ENCODE results near the gene FNDC3B.

Gene FNDC3B

DNA sequence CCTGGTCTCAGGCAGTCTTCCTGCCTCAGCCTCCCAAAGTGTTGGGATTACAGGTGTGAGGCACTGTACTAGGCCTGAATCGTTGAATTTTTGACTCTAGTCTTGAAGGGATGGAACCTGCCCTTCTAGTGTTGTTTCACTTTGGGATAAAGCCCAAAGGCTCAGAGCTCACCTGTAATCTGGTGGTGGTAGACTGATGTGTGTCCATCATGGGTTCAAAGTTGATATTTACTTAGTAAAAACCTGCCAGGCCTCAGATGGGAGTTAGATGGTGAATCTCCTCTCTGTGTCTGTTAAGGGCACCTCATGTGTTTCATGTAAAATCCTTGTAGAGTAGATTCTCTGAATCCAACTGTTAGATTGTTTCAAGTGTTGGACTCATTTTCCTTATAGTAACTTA lies 41.1 kb downstream of the FNDC3B start:
- H3K4me3 ChIP-seq (ENCODE audit: low read depth, low read length): no peak overlapping the region
- no peak for DNase-seq (ENCODE audit: low read depth)
- TF ChIP-seq, protein P1, sequence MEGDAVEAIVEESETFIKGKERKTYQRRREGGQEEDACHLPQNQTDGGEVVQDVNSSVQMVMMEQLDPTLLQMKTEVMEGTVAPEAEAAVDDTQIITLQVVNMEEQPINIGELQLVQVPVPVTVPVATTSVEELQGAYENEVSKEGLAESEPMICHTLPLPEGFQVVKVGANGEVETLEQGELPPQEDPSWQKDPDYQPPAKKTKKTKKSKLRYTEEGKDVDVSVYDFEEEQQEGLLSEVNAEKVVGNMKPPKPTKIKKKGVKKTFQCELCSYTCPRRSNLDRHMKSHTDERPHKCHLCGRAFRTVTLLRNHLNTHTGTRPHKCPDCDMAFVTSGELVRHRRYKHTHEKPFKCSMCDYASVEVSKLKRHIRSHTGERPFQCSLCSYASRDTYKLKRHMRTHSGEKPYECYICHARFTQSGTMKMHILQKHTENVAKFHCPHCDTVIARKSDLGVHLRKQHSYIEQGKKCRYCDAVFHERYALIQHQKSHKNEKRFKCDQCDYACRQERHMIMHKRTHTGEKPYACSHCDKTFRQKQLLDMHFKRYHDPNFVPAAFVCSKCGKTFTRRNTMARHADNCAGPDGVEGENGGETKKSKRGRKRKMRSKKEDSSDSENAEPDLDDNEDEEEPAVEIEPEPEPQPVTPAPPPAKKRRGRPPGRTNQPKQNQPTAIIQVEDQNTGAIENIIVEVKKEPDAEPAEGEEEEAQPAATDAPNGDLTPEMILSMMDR (IDR thresholded peaks at IDR 0.05; ENCODE audit: low read depth, low read length): no peak
- no peak for TF ChIP-seq POLR2A (IDR thresholded peaks at IDR 0.05; ENCODE audit: extremely low read depth, insufficient read length)
- TF ChIP-seq MYC (IDR thresholded peaks at IDR 0.05; ENCODE audit: low read depth, low read length): no peak
- TF ChIP-seq, protein P2, sequence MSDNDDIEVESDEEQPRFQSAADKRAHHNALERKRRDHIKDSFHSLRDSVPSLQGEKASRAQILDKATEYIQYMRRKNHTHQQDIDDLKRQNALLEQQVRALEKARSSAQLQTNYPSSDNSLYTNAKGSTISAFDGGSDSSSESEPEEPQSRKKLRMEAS (IDR thresholded peaks at IDR 0.05; ENCODE audit: low read depth, low read length): no peak

DNA sequence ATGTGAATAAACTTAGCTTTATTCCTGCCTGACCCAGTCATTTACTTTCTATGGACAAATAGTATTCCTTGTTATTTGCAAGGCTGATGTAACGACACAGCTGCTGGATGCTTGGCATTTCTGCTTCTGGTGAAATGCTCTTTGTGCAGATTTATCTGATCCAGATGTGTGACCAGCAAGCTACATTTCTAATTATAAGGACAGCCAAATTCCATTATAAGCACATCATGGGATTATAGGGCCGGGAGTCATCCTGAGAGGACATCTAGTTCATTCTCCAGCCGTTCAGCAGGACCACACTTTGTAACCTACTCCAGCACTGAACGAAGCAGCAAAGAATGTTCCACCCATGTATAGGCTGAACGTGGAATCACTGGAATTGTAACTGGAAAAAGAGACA lies 42.9 kb downstream of the FNDC3B start:
- TF ChIP-seq, protein P2 (IDR thresholded peaks at IDR 0.05; ENCODE audit: low read depth, low read length): no peak
- TF ChIP-seq MYC (IDR thresholded peaks at IDR 0.05; ENCODE audit: low read depth, low read length) (no peak), POLR2A (IDR thresholded peaks at IDR 0.05; ENCODE audit: extremely low read depth, insufficient read length) (no peak)
- TF ChIP-seq, protein P1 (IDR thresholded peaks at IDR 0.05; ENCODE audit: low read depth, low read length): no peak
- no peak overlapping the region for H3K4me3 ChIP-seq (ENCODE audit: low read depth, low read length)
- DNase-seq (ENCODE audit: low read depth): no peak

DNA sequence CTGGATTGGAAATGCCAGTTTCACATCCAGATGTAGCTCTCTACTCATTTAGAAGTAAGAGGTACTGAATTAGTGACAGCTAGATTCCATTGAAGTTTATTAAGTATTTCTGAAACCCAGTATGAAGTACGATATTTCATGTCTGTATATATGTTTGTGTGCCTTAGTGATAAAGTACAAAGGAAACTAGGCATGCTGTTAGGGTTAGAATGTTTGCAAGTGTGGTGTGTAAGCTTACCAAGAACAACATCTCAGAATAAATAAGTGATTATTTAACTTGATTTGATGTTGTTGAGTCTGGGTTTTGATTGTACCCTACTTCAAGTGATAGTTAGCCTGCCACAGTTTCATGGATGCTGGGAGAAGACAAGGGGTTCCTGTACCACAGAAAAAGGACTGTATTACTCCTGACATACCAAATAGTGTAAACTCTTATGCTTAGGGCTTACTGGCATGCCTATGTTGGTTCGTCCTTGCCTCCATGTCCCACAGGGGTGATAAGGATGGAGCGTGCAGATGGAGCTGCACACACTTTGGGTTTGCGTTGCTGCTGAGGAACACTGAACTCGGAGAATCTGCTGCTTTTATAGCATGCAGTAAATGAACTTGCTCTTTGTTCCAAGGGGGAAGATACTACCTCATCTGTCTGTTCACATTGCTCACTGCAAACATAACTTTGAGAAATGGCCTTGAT lies 43.6 kb downstream of the FNDC3B start:
- no peak for TF ChIP-seq MYC (IDR thresholded peaks at IDR 0.05; ENCODE audit: low read depth, low read length)
- TF ChIP-seq, protein P1 (IDR thresholded peaks at IDR 0.05; ENCODE audit: low read depth, low read length): no peak
- TF ChIP-seq POLR2A (IDR thresholded peaks at IDR 0.05; ENCODE audit: extremely low read depth, insufficient read length): no peak
- TF ChIP-seq, protein P2 (IDR thresholded peaks at IDR 0.05; ENCODE audit: low read depth, low read length): no peak
- DNase-seq (ENCODE audit: low read depth): no peak
- H3K4me3 ChIP-seq (ENCODE audit: low read depth, low read length): no peak overlapping the region

DNA sequence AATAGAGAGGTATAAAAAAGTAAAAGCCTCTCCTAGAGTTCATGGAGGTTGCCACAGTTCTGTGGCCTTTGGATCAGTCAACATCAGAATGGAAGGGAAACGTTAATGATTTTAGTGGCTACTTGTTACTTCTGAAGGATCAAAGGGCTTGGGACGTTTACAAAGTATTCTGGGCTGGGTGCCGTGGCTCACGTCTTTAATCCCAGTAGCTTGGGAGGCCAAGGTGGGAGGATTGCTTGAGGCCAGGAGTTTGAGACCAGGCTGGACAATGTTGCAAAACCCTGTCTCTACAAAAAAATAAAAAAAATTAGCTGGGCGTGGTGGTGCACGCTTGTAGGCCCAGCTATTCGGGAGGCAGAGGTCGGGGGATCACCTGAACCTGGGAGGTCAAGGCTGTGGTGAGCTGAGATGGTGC lies 44.6 kb downstream of the FNDC3B start:
- DNase-seq (ENCODE audit: low read depth): no peak
- H3K4me3 ChIP-seq (ENCODE audit: low read depth, low read length): no peak overlapping the region
- TF ChIP-seq POLR2A (IDR thresholded peaks at IDR 0.05; ENCODE audit: extremely low read depth, insufficient read length): no peak
- TF ChIP-seq, protein P1 (IDR thresholded peaks at IDR 0.05; ENCODE audit: low read depth, low read length): no peak
- no peak for TF ChIP-seq MYC (IDR thresholded peaks at IDR 0.05; ENCODE audit: low read depth, low read length)
- TF ChIP-seq, protein P2 (IDR thresholded peaks at IDR 0.05; ENCODE audit: low read depth, low read length): no peak

DNA sequence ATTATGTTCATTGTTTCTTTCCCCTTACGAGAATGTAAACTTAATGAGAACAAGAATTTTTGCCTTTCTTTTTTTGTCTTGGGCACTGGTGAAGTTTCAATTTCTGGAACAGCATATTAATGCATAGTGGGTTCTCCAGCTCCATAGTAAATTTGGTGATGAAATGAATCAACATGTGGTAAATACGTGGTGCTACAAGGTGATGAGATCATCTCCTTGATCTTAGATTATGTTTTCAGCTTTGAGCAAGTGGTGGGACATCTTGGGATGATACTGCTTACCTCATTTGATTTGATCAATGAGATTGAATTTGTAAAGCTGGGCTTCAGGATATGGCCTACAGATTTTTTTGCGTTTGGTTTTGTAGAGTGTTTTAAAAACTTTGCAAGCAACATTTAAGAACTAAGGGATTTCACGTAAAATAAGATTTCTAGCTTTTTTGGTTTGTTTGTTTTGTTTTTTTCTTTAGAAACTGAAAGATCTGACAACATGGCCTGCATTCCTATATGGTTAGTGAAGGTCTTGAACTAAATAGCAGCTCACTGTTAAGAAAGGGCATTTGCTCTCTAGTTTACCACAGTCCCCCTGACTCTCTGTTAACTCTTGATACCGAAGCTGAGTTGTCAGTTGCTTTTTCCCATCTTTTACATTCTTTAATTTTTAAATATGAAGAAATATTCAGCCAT lies 45.6 kb downstream of the FNDC3B start:
- DNase-seq (ENCODE audit: low read depth): no peak
- TF ChIP-seq, protein P2 (IDR thresholded peaks at IDR 0.05; ENCODE audit: low read depth, low read length): no peak
- no peak for TF ChIP-seq MYC (IDR thresholded peaks at IDR 0.05; ENCODE audit: low read depth, low read length)
- TF ChIP-seq, protein P1 (IDR thresholded peaks at IDR 0.05; ENCODE audit: low read depth, low read length): no peak
- no peak for TF ChIP-seq POLR2A (IDR thresholded peaks at IDR 0.05; ENCODE audit: extremely low read depth, insufficient read length)
- H3K4me3 ChIP-seq (ENCODE audit: low read depth, low read length): no peak overlapping the region
